Measurements from ENCODE around the gene DTNA.
"Not testable (repeated sequence)": the region's sequence is repeated elsewhere in the genome, so short reads cannot be mapped to it uniquely, and the experiment has no call there.

DTNA gene

GRCh38 chr18:34734056-34734455, 24.0 kb downstream of the DTNA start:
- H4K8ac ChIP-seq (ENCODE audit: low read length): no peak overlapping the region
- no peak overlapping the region for H3K18ac ChIP-seq (ENCODE audit: low read depth in 1 of 2, low read length in 2 of 2)
- H2AK5ac ChIP-seq (ENCODE audit: low read length, severe bottlenecking): no peak overlapping the region
- no peak overlapping the region for H3K4me2 ChIP-seq (ENCODE audit: low read length, poor library complexity, severe bottlenecking)
- no peak overlapping the region for H3K4ac ChIP-seq (ENCODE audit: low read depth in 1 of 2, low read length in 2 of 2)
- H2BK120ac ChIP-seq (ENCODE audit: low read depth, low read length): no peak overlapping the region
- WGBS: 88% methylated on average over 1 of the region's 1 CpG
- H2BK15ac ChIP-seq (ENCODE audit: low read depth, poor library complexity, severe bottlenecking): no peak overlapping the region
- H3K9me3 ChIP-seq (ENCODE audit: control insufficient read depth, low read length): no peaks in the 10 kb centered on the region
- no peak overlapping the region for H3K27ac ChIP-seq (ENCODE audit: low read length, poor library complexity, severe bottlenecking)
- peaks cover 1% of the 10 kb centered on the region for H3K4me1 ChIP-seq (ENCODE audit: control insufficient read depth, insufficient read depth, low read depth, low read length)
- no peak for DNase-seq
- H3K79me1 ChIP-seq (replicated peaks; ENCODE audit: low read length, poor library complexity, severe bottlenecking): no peaks in the 10 kb centered on the region
- H3K27me3 ChIP-seq (ENCODE audit: control insufficient read depth in 1 of 2, insufficient read depth in 1 of 2, low read length in 2 of 2): no peaks in the 10 kb centered on the region
- no peak overlapping the region for H2BK12ac ChIP-seq (ENCODE audit: low read length in 2 of 2)
- H3K14ac ChIP-seq (ENCODE audit: low read length in 2 of 2): no peak overlapping the region
- H2BK5ac ChIP-seq (ENCODE audit: low read depth, low read length, poor library complexity, severe bottlenecking): no peak overlapping the region
- peaks cover 0 to 7% of the 10 kb centered on the region in 2 experiments for H3K36me3 ChIP-seq (ENCODE audit: control insufficient read depth in 1 of 2, insufficient read depth in 2 of 2, low read depth in 1 of 2, low read length in 2 of 2)
- H2AFZ ChIP-seq (ENCODE audit: low read depth, low read length): no peak overlapping the region
- H3K9ac ChIP-seq (ENCODE audit: low read length): no peak overlapping the region
- H3K4me3 ChIP-seq (ENCODE audit: insufficient read depth in 1 of 2, low read depth in 1 of 2, low read length in 2 of 2): no peak overlapping the region
- no peak overlapping the region for H3K23ac ChIP-seq (ENCODE audit: low read length in 2 of 2)
- no peak overlapping the region for H4K91ac ChIP-seq (ENCODE audit: low read length)

GRCh38 chr18:34734526-34734925, 24.4 kb downstream of the DTNA start:
- not testable (repeated sequence) for H3K27ac ChIP-seq (ENCODE audit: low read length, poor library complexity, severe bottlenecking); H3K4me2 ChIP-seq (ENCODE audit: low read length, poor library complexity, severe bottlenecking); H2AFZ ChIP-seq (ENCODE audit: low read depth, low read length); H4K8ac ChIP-seq (ENCODE audit: low read length); H3K23ac ChIP-seq (ENCODE audit: low read length in 2 of 2); H3K9me3 ChIP-seq (ENCODE audit: control insufficient read depth, low read length); H3K14ac ChIP-seq (ENCODE audit: low read length in 2 of 2); H2BK5ac ChIP-seq (ENCODE audit: low read depth, low read length, poor library complexity, severe bottlenecking); H2BK15ac ChIP-seq (ENCODE audit: low read depth, poor library complexity, severe bottlenecking); H3K4me3 ChIP-seq (ENCODE audit: insufficient read depth in 1 of 2, low read depth in 1 of 2, low read length in 2 of 2); H3K36me3 ChIP-seq (ENCODE audit: control insufficient read depth in 1 of 2, insufficient read depth in 2 of 2, low read depth in 1 of 2, low read length in 2 of 2); H3K9ac ChIP-seq (ENCODE audit: low read length); DNase-seq; H3K27me3 ChIP-seq (ENCODE audit: control insufficient read depth in 1 of 2, insufficient read depth in 1 of 2, low read length in 2 of 2); H4K91ac ChIP-seq (ENCODE audit: low read length); H3K4ac ChIP-seq (ENCODE audit: low read depth in 1 of 2, low read length in 2 of 2); H3K18ac ChIP-seq (ENCODE audit: low read depth in 1 of 2, low read length in 2 of 2); H3K79me1 ChIP-seq (replicated peaks; ENCODE audit: low read length, poor library complexity, severe bottlenecking); H2BK120ac ChIP-seq (ENCODE audit: low read depth, low read length); H2AK5ac ChIP-seq (ENCODE audit: low read length, severe bottlenecking); H3K4me1 ChIP-seq (ENCODE audit: control insufficient read depth, insufficient read depth, low read depth, low read length); H2BK12ac ChIP-seq (ENCODE audit: low read length in 2 of 2)

- Histone ChIP-seq H3K79me1 (replicated peaks; ENCODE audit: low read length, poor library complexity, severe bottlenecking) (no peaks in the 10 kb centered on the region), H3K4me3 (ENCODE audit: insufficient read depth in 1 of 2, low read depth in 1 of 2, low read length in 2 of 2) (no peak overlapping the region), H3K4me1 (ENCODE audit: control insufficient read depth, insufficient read depth, low read depth, low read length) (no peaks in the 10 kb centered on the region), H3K18ac (ENCODE audit: low read depth in 1 of 2, low read length in 2 of 2) (peak overlapping the region in 1 of 2 experiments; percentile 55), H4K91ac (ENCODE audit: low read length) (no peak overlapping the region), H3K9me3 (ENCODE audit: control insufficient read depth, low read length) (no peaks in the 10 kb centered on the region), H2AK5ac (ENCODE audit: low read length, severe bottlenecking) (peak overlapping the region; percentile 62), H3K4ac (ENCODE audit: low read depth in 1 of 2, low read length in 2 of 2) (no peak overlapping the region), H2BK15ac (ENCODE audit: low read depth, poor library complexity, severe bottlenecking) (no peak overlapping the region), H2AFZ (ENCODE audit: low read depth, low read length) (peak overlapping the region; percentile 1), H2BK5ac (ENCODE audit: low read depth, low read length, poor library complexity, severe bottlenecking) (no peak overlapping the region), H3K27ac (ENCODE audit: low read length, poor library complexity, severe bottlenecking) (peak overlapping the region; percentile 73), H3K14ac (ENCODE audit: low read length in 2 of 2) (no peak overlapping the region), H3K23ac (ENCODE audit: low read length in 2 of 2) (no peak overlapping the region), H2BK12ac (ENCODE audit: low read length in 2 of 2) (no peak overlapping the region), H3K9ac (ENCODE audit: low read length) (no peak overlapping the region), H4K8ac (ENCODE audit: low read length) (no peak overlapping the region), H3K36me3 (ENCODE audit: control insufficient read depth in 1 of 2, insufficient read depth in 2 of 2, low read depth in 1 of 2, low read length in 2 of 2) (peaks cover 0 to 7% of the 10 kb centered on the region in 2 experiments), H3K27me3 (ENCODE audit: control insufficient read depth in 1 of 2, insufficient read depth in 1 of 2, low read length in 2 of 2) (no peaks in the 10 kb centered on the region), H3K4me2 (ENCODE audit: low read length, poor library complexity, severe bottlenecking) (peak overlapping the region; percentile 4), H2BK120ac (ENCODE audit: low read depth, low read length) (no peak overlapping the region)
- WGBS: 31% methylated on average over 8 of the region's 9 CpGs
- DNase-seq: peak; percentile 37
Measured at GRCh38 chr18:34738175-34738894, 28.2 kb downstream of the DTNA start.

- no peak overlapping the region for H3K14ac ChIP-seq (ENCODE audit: low read length in 2 of 2)
- H3K9me3 ChIP-seq (ENCODE audit: control insufficient read depth, low read length): no peaks in the 10 kb centered on the region
- no peaks in the 10 kb centered on the region for H3K4me1 ChIP-seq (ENCODE audit: control insufficient read depth, insufficient read depth, low read depth, low read length)
- no peak overlapping the region for H4K91ac ChIP-seq (ENCODE audit: low read length)
- no CpG with 5 or more reads among the region's 1 CpG for WGBS
- no peak for DNase-seq
- no peak overlapping the region for H3K23ac ChIP-seq (ENCODE audit: low read length in 2 of 2)
- H4K8ac ChIP-seq (ENCODE audit: low read length): no peak overlapping the region
- no peak overlapping the region for H2AFZ ChIP-seq (ENCODE audit: low read depth, low read length)
- no peak overlapping the region for H3K18ac ChIP-seq (ENCODE audit: low read depth in 1 of 2, low read length in 2 of 2)
- H3K79me1 ChIP-seq (replicated peaks; ENCODE audit: low read length, poor library complexity, severe bottlenecking): no peaks in the 10 kb centered on the region
- H3K9ac ChIP-seq (ENCODE audit: low read length): no peak overlapping the region
- no peak overlapping the region for H2AK5ac ChIP-seq (ENCODE audit: low read length, severe bottlenecking)
- H2BK15ac ChIP-seq (ENCODE audit: low read depth, poor library complexity, severe bottlenecking): no peak overlapping the region
- H3K36me3 ChIP-seq (ENCODE audit: control insufficient read depth in 1 of 2, insufficient read depth in 2 of 2, low read depth in 1 of 2, low read length in 2 of 2): peaks cover 0 to 7% of the 10 kb centered on the region in 2 experiments
- H3K27ac ChIP-seq (ENCODE audit: low read length, poor library complexity, severe bottlenecking): no peak overlapping the region
- H2BK12ac ChIP-seq (ENCODE audit: low read length in 2 of 2): no peak overlapping the region
- no peak overlapping the region for H2BK120ac ChIP-seq (ENCODE audit: low read depth, low read length)
- H2BK5ac ChIP-seq (ENCODE audit: low read depth, low read length, poor library complexity, severe bottlenecking): no peak overlapping the region
- no peaks in the 10 kb centered on the region for H3K27me3 ChIP-seq (ENCODE audit: control insufficient read depth in 1 of 2, insufficient read depth in 1 of 2, low read length in 2 of 2)
- no peak overlapping the region for H3K4me2 ChIP-seq (ENCODE audit: low read length, poor library complexity, severe bottlenecking)
- H3K4me3 ChIP-seq (ENCODE audit: insufficient read depth in 1 of 2, low read depth in 1 of 2, low read length in 2 of 2): no peak overlapping the region
- no peak overlapping the region for H3K4ac ChIP-seq (ENCODE audit: low read depth in 1 of 2, low read length in 2 of 2)
Measured at GRCh38 chr18:34740101-34740500, 30.0 kb downstream of the DTNA start.
